Upper lobe of right lung (tissue), 1 donor: ENCODE results near the gene GNA15. TPM values are rescaled to one million over a fixed set of nuclear protein-coding genes. Genes with fewer than 3 reads are reported as not detected.

Experiments used
- ATAC-seq: fragments of 200-7000 bp; cut with Tn5 transposase; one replicate; pipeline ENCODE4 v1.9.1; 2020; ENCODE audit warnings: mild to moderate bottlenecking, moderate library complexity
- DNase-seq: peaks from one replicate; pipeline ENCODE4 v3.0.0-alpha.2; 2020
- H3K27ac ChIP-seq: fragments of 200-600 bp; one replicate; pipeline ENCODE4 v1.8.0; 2022
- H3K27me3 ChIP-seq: fragments of 200-600 bp; one replicate; pipeline ENCODE4 v1.8.0; 2022; ENCODE audit warnings: mild to moderate bottlenecking
- H3K36me3 ChIP-seq: fragments of 200-600 bp; one replicate; pipeline ENCODE4 v1.8.0; 2022
- H3K4me1 ChIP-seq: fragments of 200-600 bp; one replicate; pipeline ENCODE4 v1.8.0; 2022
- H3K4me3 ChIP-seq: fragments of 200-600 bp; one replicate; pipeline ENCODE4 v1.8.0; 2022; ENCODE audit warnings: mild to moderate bottlenecking
- H3K9me3 ChIP-seq: fragments of 200-600 bp; one replicate; pipeline ENCODE4 v1.8.0; 2022
- intact Hi-C: fragments of 100-400 bp; cut with DNase I; formaldehyde crosslinking; loops from one replicate; pipeline ENCODE4 v1.11.0; 2022
- total RNA-seq: library from RNA; stranded (reverse); fragmentation: NEBNext Ultra II Directional; extraction: Animal tissue kit (Norgen Biotek cat#: 25700); gene quantifications from one replicate; pipeline ENCODE4 v1.2.1, GENCODE V29; 2021
- TF ChIP-seq, protein P1 (sequence below): fragments of 200-600 bp; IDR thresholded peaks from one replicate; pipeline ENCODE4 v1.8.0; 2022; ENCODE audit warnings: antibody characterized with exemption
- donor health status: DM: no; HTN: yes; CAD: no; lungs with severe emphysema.

The GNA15 gene
- total RNA-seq, 1 donor from 2014 or later = 18.6 TPM

DNA sequence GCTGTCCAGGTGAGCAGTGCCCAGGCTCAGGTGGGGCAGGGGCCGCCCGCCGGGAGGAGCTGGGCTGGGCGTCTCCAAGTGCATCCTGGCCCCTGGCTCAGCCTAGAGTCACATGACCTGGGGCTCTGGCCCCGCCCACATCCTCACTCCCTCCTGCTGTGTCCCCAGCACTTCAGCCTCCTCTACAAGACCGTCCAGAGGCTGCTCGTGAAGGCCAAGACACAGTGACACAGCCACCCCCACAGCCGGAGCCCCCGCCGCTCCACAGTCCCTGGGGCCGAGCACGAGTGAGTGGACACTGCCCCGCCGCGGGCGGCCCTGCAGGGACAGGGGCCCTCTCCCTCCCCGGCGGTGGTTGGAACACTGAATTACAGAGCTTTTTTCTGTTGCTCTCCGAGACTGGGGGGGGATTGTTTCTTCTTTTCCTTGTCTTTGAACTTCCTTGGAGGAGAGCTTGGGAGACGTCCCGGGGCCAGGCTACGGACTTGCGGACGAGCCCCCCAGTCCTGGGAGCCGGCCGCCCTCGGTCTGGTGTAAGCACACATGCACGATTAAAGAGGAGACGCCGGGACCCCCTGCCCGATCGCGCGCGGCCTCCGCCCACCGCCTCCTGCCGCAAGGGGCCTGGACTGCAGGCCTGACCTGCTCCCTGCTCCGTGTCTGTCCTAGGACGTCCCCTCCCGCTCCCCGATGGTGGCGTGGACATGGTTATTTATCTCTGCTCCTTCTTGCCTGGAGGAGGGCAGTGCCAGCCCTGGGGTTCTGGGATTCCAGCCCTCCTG lies 71.8 kb downstream of the GNA15 start:
- no peak for DNase-seq
- H3K27me3 ChIP-seq = no peaks in the 10 kb centered on the region
- H3K4me1 ChIP-seq = no peaks in the 10 kb centered on the region
- H3K36me3 ChIP-seq = peaks cover 50% of the 10 kb centered on the region
- H3K27ac ChIP-seq = no peak overlapping the region
- H3K4me3 ChIP-seq = no peak overlapping the region
- no peaks in the 10 kb centered on the region for H3K9me3 ChIP-seq
- TF ChIP-seq, protein P1, sequence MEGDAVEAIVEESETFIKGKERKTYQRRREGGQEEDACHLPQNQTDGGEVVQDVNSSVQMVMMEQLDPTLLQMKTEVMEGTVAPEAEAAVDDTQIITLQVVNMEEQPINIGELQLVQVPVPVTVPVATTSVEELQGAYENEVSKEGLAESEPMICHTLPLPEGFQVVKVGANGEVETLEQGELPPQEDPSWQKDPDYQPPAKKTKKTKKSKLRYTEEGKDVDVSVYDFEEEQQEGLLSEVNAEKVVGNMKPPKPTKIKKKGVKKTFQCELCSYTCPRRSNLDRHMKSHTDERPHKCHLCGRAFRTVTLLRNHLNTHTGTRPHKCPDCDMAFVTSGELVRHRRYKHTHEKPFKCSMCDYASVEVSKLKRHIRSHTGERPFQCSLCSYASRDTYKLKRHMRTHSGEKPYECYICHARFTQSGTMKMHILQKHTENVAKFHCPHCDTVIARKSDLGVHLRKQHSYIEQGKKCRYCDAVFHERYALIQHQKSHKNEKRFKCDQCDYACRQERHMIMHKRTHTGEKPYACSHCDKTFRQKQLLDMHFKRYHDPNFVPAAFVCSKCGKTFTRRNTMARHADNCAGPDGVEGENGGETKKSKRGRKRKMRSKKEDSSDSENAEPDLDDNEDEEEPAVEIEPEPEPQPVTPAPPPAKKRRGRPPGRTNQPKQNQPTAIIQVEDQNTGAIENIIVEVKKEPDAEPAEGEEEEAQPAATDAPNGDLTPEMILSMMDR = no peak
- intact Hi-C loops = no loop called here
- no peak for ATAC-seq

DNA sequence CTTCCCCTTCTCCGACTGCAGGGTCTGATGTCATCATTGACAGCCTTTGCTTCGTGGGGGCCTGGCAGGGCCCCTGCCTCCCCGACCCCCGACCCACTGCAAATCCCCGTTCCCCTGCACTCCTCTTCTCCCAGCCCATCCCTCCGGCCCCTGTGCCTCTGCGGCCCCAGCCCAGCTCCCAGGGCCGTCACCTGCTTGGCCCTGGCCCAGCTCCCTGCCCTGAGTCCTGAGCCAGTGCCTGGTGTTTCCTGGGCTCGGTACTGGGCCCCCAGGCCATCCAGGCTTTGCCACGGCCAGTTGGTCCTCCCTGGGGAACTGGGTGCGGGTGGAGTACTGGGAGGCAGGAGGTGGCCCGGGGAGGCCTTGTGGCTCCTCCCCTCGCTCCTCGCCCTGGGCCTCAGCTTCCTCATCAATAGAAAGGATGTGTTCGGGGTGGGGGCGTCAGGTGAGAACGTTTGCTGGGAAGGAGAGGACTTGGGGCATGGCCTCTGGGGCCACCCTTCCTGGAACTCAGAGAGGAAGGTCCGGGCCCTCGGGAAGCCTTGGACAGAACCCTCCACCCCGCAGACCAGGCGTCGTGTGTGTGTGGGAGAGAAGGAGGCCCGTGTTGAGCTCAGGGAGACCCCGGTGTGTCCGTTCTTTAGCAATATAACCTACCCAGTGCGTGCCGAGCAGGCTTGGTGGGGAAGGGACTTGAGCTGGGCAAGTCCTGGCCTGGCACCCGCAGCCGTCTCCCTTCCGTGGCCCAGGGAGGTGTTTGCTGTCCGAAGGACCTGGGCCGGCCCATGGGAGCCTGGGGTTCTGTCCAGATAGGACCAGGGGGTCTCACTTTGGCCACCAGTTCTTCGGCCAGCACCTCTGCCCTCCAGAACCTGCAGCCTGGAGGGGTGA lies 72.7 kb downstream of the GNA15 start:
- intact Hi-C loops = no loop called here
- ATAC-seq (no peak), DNase-seq (no peak)
- no peaks in the 10 kb centered on the region for H3K27me3 ChIP-seq
- TF ChIP-seq, protein P1 = no peak
- no peak overlapping the region for H3K4me3 ChIP-seq
- no peaks in the 10 kb centered on the region for H3K4me1 ChIP-seq
- H3K27ac ChIP-seq = no peak overlapping the region
- H3K9me3 ChIP-seq = no peaks in the 10 kb centered on the region
- H3K36me3 ChIP-seq = peaks cover 50% of the 10 kb centered on the region

DNA sequence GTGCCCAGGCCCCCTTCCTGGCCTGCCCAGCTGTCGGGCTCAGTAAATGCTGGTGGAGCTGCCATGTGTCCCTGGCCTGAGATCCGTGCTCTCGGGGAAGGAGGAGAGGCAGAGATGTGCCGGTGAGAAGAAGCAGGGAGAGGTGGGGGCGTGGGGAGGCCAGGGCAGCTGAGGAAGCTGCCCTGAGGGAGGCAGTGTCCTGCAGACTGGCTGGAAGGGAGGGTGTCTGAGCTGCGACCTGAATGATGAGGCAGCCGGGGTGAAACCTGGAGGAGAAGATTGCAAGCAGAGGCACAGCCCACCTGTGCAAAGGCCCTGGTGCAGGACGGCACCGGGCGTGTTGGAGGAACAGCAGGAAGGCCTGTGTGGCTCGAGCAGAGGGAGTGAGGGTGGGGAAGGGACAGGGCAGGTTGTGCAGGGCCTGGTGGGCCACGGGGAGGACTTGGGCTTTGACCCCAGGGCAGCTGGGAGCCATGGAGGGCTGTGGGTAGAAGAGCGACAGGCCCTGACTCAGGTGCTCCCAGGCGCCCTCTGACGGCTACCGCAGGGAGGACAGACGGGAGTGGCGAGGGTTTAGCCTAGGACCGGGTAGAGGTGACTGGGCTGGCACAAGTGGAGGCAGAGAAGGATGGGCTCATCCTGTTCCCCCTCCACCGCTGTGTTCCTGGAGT lies 74.6 kb downstream of the GNA15 start:
- ATAC-seq (peak; percentile 88), DNase-seq (peak; percentile 82)
- Histone ChIP-seq H3K27ac (no peak overlapping the region), H3K4me1 (no peaks in the 10 kb centered on the region), H3K9me3 (no peaks in the 10 kb centered on the region), H3K36me3 (peaks cover 33% of the 10 kb centered on the region), H3K4me3 (no peak overlapping the region), H3K27me3 (no peaks in the 10 kb centered on the region)
- intact Hi-C loops = no loop called here
- TF ChIP-seq, protein P1 = peak; percentile 70

DNA sequence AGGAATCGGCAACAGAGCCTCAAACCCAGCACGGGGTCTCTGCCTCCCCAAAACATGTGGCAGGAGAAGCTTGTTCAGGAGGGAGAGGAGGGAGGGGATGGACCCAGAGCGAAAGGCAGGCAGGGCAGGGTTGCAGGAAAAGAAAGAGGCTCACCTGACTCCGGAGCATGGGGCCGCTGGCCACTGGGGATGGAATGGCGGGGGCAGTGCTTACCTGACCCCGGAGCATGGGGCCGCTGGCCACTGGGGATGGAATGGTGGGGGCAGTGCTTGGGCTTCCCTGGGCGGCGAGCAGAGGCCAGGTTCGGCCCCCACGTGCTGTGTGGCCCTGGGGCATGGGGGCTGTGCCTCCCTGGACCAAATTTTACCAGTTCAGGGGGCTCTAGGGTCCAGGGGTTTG lies 75.4 kb downstream of the GNA15 start:
- no peak for ATAC-seq
- intact Hi-C loops = no loop called here
- H3K4me3 ChIP-seq = no peak overlapping the region
- no peak for DNase-seq
- TF ChIP-seq, protein P1 = no peak
- no peaks in the 10 kb centered on the region for H3K27me3 ChIP-seq
- peaks cover 26% of the 10 kb centered on the region for H3K36me3 ChIP-seq
- H3K4me1 ChIP-seq = no peaks in the 10 kb centered on the region
- no peak overlapping the region for H3K27ac ChIP-seq
- no peaks in the 10 kb centered on the region for H3K9me3 ChIP-seq

DNA sequence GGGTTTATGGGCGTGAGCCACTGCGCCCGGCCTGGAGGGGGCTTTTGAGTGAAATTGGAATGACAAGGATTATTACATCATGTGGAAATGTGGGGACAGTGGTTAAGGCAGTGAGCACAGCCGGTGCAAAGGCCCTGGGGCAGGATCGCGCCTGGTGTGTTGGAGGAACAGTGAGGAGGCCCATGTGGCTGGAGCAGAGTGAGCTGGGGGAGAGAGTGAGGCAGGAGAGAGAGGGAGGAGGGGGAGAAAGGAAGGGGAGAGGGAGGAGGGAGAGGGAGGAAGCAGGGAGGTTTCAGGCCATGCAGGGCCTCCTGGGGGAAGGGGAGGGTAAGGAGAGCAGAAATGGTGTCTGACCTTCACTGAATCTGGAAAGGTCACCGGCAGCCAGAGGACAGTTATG lies 77.3 kb downstream of the GNA15 start:
- TF ChIP-seq, protein P1 = no peak
- Histone ChIP-seq H3K4me1 (no peaks in the 10 kb centered on the region), H3K9me3 (no peaks in the 10 kb centered on the region), H3K36me3 (peaks cover 6% of the 10 kb centered on the region), H3K4me3 (no peak overlapping the region), H3K27ac (no peak overlapping the region), H3K27me3 (no peaks in the 10 kb centered on the region)
- intact Hi-C loops = no loop called here
- DNase-seq (no peak), ATAC-seq (no peak)

Other genes starting within 250 kb of the GNA15 start
- gene ZNF57, start 235.1 kb upstream of the GNA15 start, total RNA-seq = 7.2 TPM
- gene ZNF77, start 191.1 kb upstream of the GNA15 start, total RNA-seq = 4.2 TPM
- 6.7 TPM for gene TLE6, start 158.5 kb upstream of the GNA15 start, total RNA-seq
- gene TLE2, start 106.8 kb upstream of the GNA15 start, total RNA-seq = 58.6 TPM
- gene TLE5, start 73.5 kb upstream of the GNA15 start, total RNA-seq = 458 TPM
- 66.3 TPM for gene GNA11, start 41.7 kb upstream of the GNA15 start, total RNA-seq
- gene S1PR4, start 42.7 kb downstream of the GNA15 start, total RNA-seq = 22.3 TPM
- gene NCLN, start 49.9 kb downstream of the GNA15 start, total RNA-seq = 71.4 TPM
- gene CELF5, start 88.6 kb downstream of the GNA15 start, total RNA-seq = not detected
- gene NFIC, start 230.6 kb downstream of the GNA15 start, total RNA-seq = 150 TPM